ENCODE results near the gene ERF. TPM values are rescaled to one million over a fixed set of nuclear protein-coding genes. Genes with fewer than 3 reads are reported as not detected.

ERF gene
- total and polyA plus RNA-seq, 2 of the 8 experiments (the other 6 are each of a cell fraction or from before 2014, with no cell fraction given) = 43.7 to 62.7 TPM

- TF ChIP-seq EZH2 (IDR thresholded peaks at IDR 0.05; ENCODE audit: low read depth, low read length, severe bottlenecking) (no peak), TAF1 (IDR thresholded peaks at IDR 0.05; ENCODE audit: low read depth, low read length) (peak; percentile 86), BCL11A (IDR thresholded peaks at IDR 0.05; ENCODE audit: low read depth in 2 of 2, low read length in 2 of 2) (no peak), SAP30 (IDR thresholded peaks at IDR 0.05; ENCODE audit: insufficient read depth, insufficient replicate concordance, low read length) (no peak), FOSL1 (IDR thresholded peaks at IDR 0.05; ENCODE audit: insufficient read depth, low read depth, low read length) (no peak), MAFK (IDR thresholded peaks at IDR 0.05; ENCODE audit: low read depth, low read length) (no peak), SIN3A (conservative IDR thresholded peaks at IDR 0.05 in 1 of 2, IDR thresholded peaks at IDR 0.05 in 1 of 2; ENCODE audit: low read depth in 1 of 2, low read length in 2 of 2) (peak; percentile 40 to 51; a peak in 1 of 4 replicates), PHF8 (conservative IDR thresholded peaks at IDR 0.05; ENCODE audit: low read depth, low read length) (no peak), JUND (IDR thresholded peaks at IDR 0.05; ENCODE audit: low read length) (no peak), CEBPB (IDR thresholded peaks at IDR 0.05; ENCODE audit: low read depth, low read length) (no peak), RXRA (IDR thresholded peaks at IDR 0.05; ENCODE audit: insufficient read depth, low read depth, low read length) (no peak), CTBP2 (IDR thresholded peaks at IDR 0.05; ENCODE audit: borderline replicate concordance, insufficient read depth, insufficient read length, low read length) (no peak), KDM4A (IDR thresholded peaks at IDR 0.05; ENCODE audit: low read depth, low read length, severe bottlenecking) (no peak), CBX8 (IDR thresholded peaks at IDR 0.05; ENCODE audit: borderline replicate concordance, low read depth, low read length) (no peak)
Measured at GRCh38 chr19:42242512-42243409, 12.2 kb downstream of the ERF start, which contains the start of gene GSK3A (continued).
